Calu3 (cell line): Measurements from ENCODE around the gene SMIM44. TPM values are rescaled to one million over a fixed set of nuclear protein-coding genes. Genes with fewer than 3 reads are reported as not detected.

Source experiments
- BruUV-seq: library from RNA; stranded (reverse); fragments of 400-500 nt; replicated peaks from 2 replicates; lab custom pipeline; 2021; lab: Mats Ljungman, UMichigan
- CTCF ChIA-PET: fragments of 300-600 bp; sonication (Branson Sonifier 250); formaldehyde crosslinking; loops from one replicate; lab custom pipeline; 2022; ENCODE audit warnings: antibody characterized with exemption; lab: Charles Lee
- DNase-seq: peaks from one replicate; pipeline ENCODE4 v3.0.0; 2022
- H3K27ac Mint-ChIP-seq: one replicate; pipeline ENCODE4 v1.8.0; 2022; ENCODE audit warnings: mixed read lengths; ENCODE audit not compliant: unreplicated experiment
- H3K27me3 Mint-ChIP-seq: one replicate; pipeline ENCODE4 v1.8.0; 2022; ENCODE audit warnings: mixed read lengths; ENCODE audit not compliant: unreplicated experiment
- H3K36me3 Mint-ChIP-seq: one replicate; pipeline ENCODE4 v1.8.0; 2022; ENCODE audit warnings: mild to moderate bottlenecking, moderate library complexity, mixed read lengths; ENCODE audit not compliant: insufficient read depth, unreplicated experiment
- H3K4me1 Mint-ChIP-seq: one replicate; pipeline ENCODE4 v1.8.0; 2022; ENCODE audit warnings: mild to moderate bottlenecking, low read depth, mixed read lengths; ENCODE audit not compliant: unreplicated experiment
- H3K4me3 Mint-ChIP-seq: one replicate; pipeline ENCODE4 v1.8.0; 2022; ENCODE audit warnings: mild to moderate bottlenecking, low read depth, moderate library complexity, mixed read lengths; ENCODE audit not compliant: unreplicated experiment
- H3K9me3 Mint-ChIP-seq: one replicate; pipeline ENCODE4 v1.8.0; 2022; ENCODE audit warnings: low read depth, mixed read lengths; ENCODE audit not compliant: unreplicated experiment
- CTCF ChIP-seq: fragments of 200-600 bp; IDR thresholded peaks from one replicate; pipeline ENCODE4 v1.8.0; 2022; ENCODE audit warnings: antibody characterized with exemption; ENCODE audit not compliant: unreplicated experiment
- intact Hi-C: fragments of 100-400 bp; cut with micrococcal nuclease; formaldehyde crosslinking; loops from one replicate; pipeline ENCODE4 v1.10.0; 2022; ENCODE audit not compliant: unreplicated experiment
- total RNA-seq: library from RNA; stranded (reverse); gene quantifications from 2 replicates; pipeline ENCODE4 v1.2.3, GENCODE V29; 2022

SMIM44 gene
- total RNA-seq, 1 experiment from 2014 or later, result not detected

- Mint-ChIP-seq H3K4me1 (no peaks in the 10 kb centered on the region), H3K36me3 (peaks cover 9% of the 10 kb centered on the region), H3K4me3 (no peak overlapping the region), H3K27me3 (no peaks in the 10 kb centered on the region), H3K27ac (no peak overlapping the region), H3K9me3 (no peaks in the 10 kb centered on the region)
- TF ChIP-seq CTCF, result no peak
- DNase-seq, result no peak
- CTCF ChIA-PET, result interaction anchor here (0.6 to 0.7 kb wide), 2 partner anchors 76 to 92 kb away, joined by 3 to 7 read pairs; no protein-coding TSS in a partner anchor
- intact Hi-C loops, result no loop called here
- BruUV-seq, result no TSS peak
Measured at GRCh38 chr19:3443840-3444694, 39.2 kb downstream of the SMIM44 start.

GRCh38 chr19:3442487-3443071 lies 40.7 kb downstream of the SMIM44 start:
- CTCF ChIA-PET, result interaction anchor here (0.7 kb wide), 1 partner anchor 17 kb away, joined by 4 read pairs; no protein-coding TSS in a partner anchor

GRCh38 chr19:3441986-3442329 lies 41.3 kb downstream of the SMIM44 start:
- H3K36me3 Mint-ChIP-seq, result peaks cover 5% of the 10 kb centered on the region
- H3K27ac Mint-ChIP-seq, result no peak overlapping the region
- no peaks in the 10 kb centered on the region for H3K9me3 Mint-ChIP-seq
- H3K4me1 Mint-ChIP-seq, result no peaks in the 10 kb centered on the region
- H3K4me3 Mint-ChIP-seq, result no peak overlapping the region
- no TSS peak for BruUV-seq
- no peak for TF ChIP-seq CTCF
- CTCF ChIA-PET, result no interaction called here
- intact Hi-C loops, result no loop called here
- DNase-seq, result no peak
- H3K27me3 Mint-ChIP-seq, result no peaks in the 10 kb centered on the region

More at GRCh38 chr19:3442487-3443071, 40.7 kb downstream of the SMIM44 start:
- H3K27ac Mint-ChIP-seq, result no peak overlapping the region
- H3K4me1 Mint-ChIP-seq, result no peaks in the 10 kb centered on the region
- no peaks in the 10 kb centered on the region for H3K9me3 Mint-ChIP-seq
- TF ChIP-seq CTCF, result no peak
- BruUV-seq, result no TSS peak
- no peaks in the 10 kb centered on the region for H3K27me3 Mint-ChIP-seq
- H3K36me3 Mint-ChIP-seq, result peaks cover 5% of the 10 kb centered on the region
- DNase-seq, result no peak
- intact Hi-C loops, result no loop called here
- no peak overlapping the region for H3K4me3 Mint-ChIP-seq

GRCh38 chr19:3441089-3441985 lies 41.9 kb downstream of the SMIM44 start:
- no peaks in the 10 kb centered on the region for H3K27me3 Mint-ChIP-seq

More at GRCh38 chr19:3441089-3441985, 41.9 kb downstream of the SMIM44 start:
- no peak for DNase-seq
- Mint-ChIP-seq H3K27ac (no peak overlapping the region), H3K4me1 (no peaks in the 10 kb centered on the region), H3K9me3 (no peaks in the 10 kb centered on the region), H3K36me3 (peaks cover 5% of the 10 kb centered on the region), H3K4me3 (no peak overlapping the region)
- CTCF ChIA-PET, result no interaction called here
- TF ChIP-seq CTCF, result no peak
- intact Hi-C loops, result no loop called here
- BruUV-seq, result no TSS peak
